Inflammatory macrophage (primary cell): Measurements from ENCODE around the gene SLC39A13.

Experiments used
- DNase-seq, 2 donors: peaks; one replicate each; pipeline ENCODE4 v3.0.0-alpha.2; 2020 to 2022

Gene SLC39A13

GRCh38 chr11:47384498-47384897 lies 23.9 kb upstream of the SLC39A13 start:
- DNase-seq = no peak

- DNase-seq = peak; percentile 99
Observed at GRCh38 chr11:47387944-47388696, 20.3 kb upstream of the SLC39A13 start.

GRCh38 chr11:47388697-47389576 lies 19.5 kb upstream of the SLC39A13 start:
- DNase-seq = no peak

GRCh38 chr11:47389577-47390421 lies 18.6 kb upstream of the SLC39A13 start:
- peak in 1 of 2 donors; percentile 54 for DNase-seq

GRCh38 chr11:47390422-47390760 lies 18.0 kb upstream of the SLC39A13 start:
- no peak for DNase-seq

GRCh38 chr11:47391077-47391583 lies 17.3 kb upstream of the SLC39A13 start:
- peak; percentile 93 to 96 for DNase-seq

- DNase-seq = no peak
Observed at GRCh38 chr11:47391711-47392432, 16.5 kb upstream of the SLC39A13 start.

GRCh38 chr11:47392546-47393162 lies 15.7 kb upstream of the SLC39A13 start:
- peak in 1 of 2 donors; percentile 61 for DNase-seq

GRCh38 chr11:47393163-47394049 lies 15.0 kb upstream of the SLC39A13 start:
- peak; percentile 52 to 78 for DNase-seq

- DNase-seq = peak; percentile 80 to 95
Observed at GRCh38 chr11:47394050-47394321, 14.4 kb upstream of the SLC39A13 start.

- peak; percentile 95 for DNase-seq
Observed at GRCh38 chr11:47394322-47395222, 13.8 kb upstream of the SLC39A13 start.

- peak; percentile 41 to 50 for DNase-seq
Observed at GRCh38 chr11:47395223-47396048, 13.0 kb upstream of the SLC39A13 start.

- no peak for DNase-seq
Observed at GRCh38 chr11:47396049-47396320, 12.4 kb upstream of the SLC39A13 start.

- no peak for DNase-seq
Observed at GRCh38 chr11:47398011-47398410, 10.4 kb upstream of the SLC39A13 start.

GRCh38 chr11:47398551-47398950 lies 9.8 kb upstream of the SLC39A13 start:
- no peak for DNase-seq

- no peak for DNase-seq
Observed at GRCh38 chr11:47399860-47400767, 8.3 kb upstream of the SLC39A13 start.

- DNase-seq = no peak
Observed at GRCh38 chr11:47400768-47401279, 7.6 kb upstream of the SLC39A13 start.

- no peak for DNase-seq
Observed at GRCh38 chr11:47403135-47403534, 5.3 kb upstream of the SLC39A13 start.
